GM20000 (cell line): Measurements from ENCODE around the gene ERGIC1.
"Not testable (repeated sequence)": the region's sequence is repeated elsewhere in the genome, so short reads cannot be mapped to it uniquely, and the experiment has no call there.

ENCODE experiments used
- DNase-seq: peaks from one replicate; pipeline ENCODE4 v3.0.0; 2012; ENCODE audit warnings: low spot score
- CTCF ChIP-seq: IDR thresholded peaks from 2 replicates; pipeline ENCODE4 v1.5.1; 2012; ENCODE audit warnings: mild to moderate bottlenecking, control low read depth; ENCODE audit errors: extremely low read depth, missing control alignments

Gene ERGIC1

GRCh38 chr5:172805018-172805683, 28.9 kb upstream of the ERGIC1 start:
- no peak for DNase-seq
- TF ChIP-seq CTCF: no peak

- TF ChIP-seq CTCF: no peak
- DNase-seq: no peak
Measured at GRCh38 chr5:172805736-172806255, 28.3 kb upstream of the ERGIC1 start.

- TF ChIP-seq CTCF: no peak
- DNase-seq: peak; percentile 92
Measured at GRCh38 chr5:172806897-172807672, 27.0 kb upstream of the ERGIC1 start.

- no peak for DNase-seq
- TF ChIP-seq CTCF: no peak
Measured at GRCh38 chr5:172807766-172808311, 26.2 kb upstream of the ERGIC1 start.

- TF ChIP-seq CTCF: no peak
- DNase-seq: no peak
Measured at GRCh38 chr5:172809774-172810173, 24.3 kb upstream of the ERGIC1 start.

GRCh38 chr5:172810996-172811395, 23.1 kb upstream of the ERGIC1 start:
- not testable (repeated sequence) for DNase-seq

- TF ChIP-seq CTCF: no peak
- DNase-seq: no peak
Measured at GRCh38 chr5:172815631-172816030, 18.4 kb upstream of the ERGIC1 start.
